Measurements from ENCODE around the gene HACD3.
"Not testable (repeated sequence)": the region's sequence is repeated elsewhere in the genome, so short reads cannot be mapped to it uniquely, and the experiment has no call there.

HACD3 gene

GRCh38 chr15:65611888-65612615, 81.8 kb downstream of the HACD3 start:
- TF ChIP-seq CSDC2 (CRISPR knock-in tag; IDR thresholded peaks at IDR 0.05), result no peak
- no peak for TF ChIP-seq ZC3H10 (CRISPR knock-in tag; IDR thresholded peaks at IDR 0.05)
- no peak for TF ChIP-seq ARNTL (CRISPR knock-in tag; IDR thresholded peaks at IDR 0.05; ENCODE audit: borderline replicate concordance, low read depth)
- no peak for TF ChIP-seq RARB (CRISPR knock-in tag; IDR thresholded peaks at IDR 0.05)
- TF ChIP-seq TCF4 (CRISPR knock-in tag; IDR thresholded peaks at IDR 0.05; ENCODE audit: borderline replicate concordance), result no peak
- no peak for TF ChIP-seq ZNF8 (CRISPR knock-in tag; IDR thresholded peaks at IDR 0.05)
- no peak for TF ChIP-seq BACH2 (CRISPR knock-in tag; IDR thresholded peaks at IDR 0.05; ENCODE audit: borderline replicate concordance)
- TF ChIP-seq PATZ1 (CRISPR knock-in tag; IDR thresholded peaks at IDR 0.05; ENCODE audit: borderline replicate concordance), result no peak
- TF ChIP-seq ZFP3 (CRISPR knock-in tag; IDR thresholded peaks at IDR 0.05), result no peak
- no peak for ATAC-seq

- no peak for TF ChIP-seq ZNF8 (CRISPR knock-in tag; IDR thresholded peaks at IDR 0.05)
- no peak for TF ChIP-seq ESRRG (CRISPR knock-in tag; IDR thresholded peaks at IDR 0.05)
- ATAC-seq, result no peak
Observed at GRCh38 chr15:65612616-65612946, 82.3 kb downstream of the HACD3 start.

GRCh38 chr15:65612949-65613744, 82.9 kb downstream of the HACD3 start:
- ATAC-seq, result no peak

GRCh38 chr15:65615887-65616286, 85.6 kb downstream of the HACD3 start:
- ATAC-seq, result not testable (repeated sequence)

More at GRCh38 chr15:65612949-65613744, 82.9 kb downstream of the HACD3 start:
- TF ChIP-seq ZNF565 (CRISPR knock-in tag; conservative IDR thresholded peaks at IDR 0.05; ENCODE audit: low read depth) (no peak), CSDC2 (CRISPR knock-in tag; IDR thresholded peaks at IDR 0.05) (no peak), ZC3H10 (CRISPR knock-in tag; IDR thresholded peaks at IDR 0.05) (no peak), OSR1 (CRISPR knock-in tag; IDR thresholded peaks at IDR 0.05) (no peak), SNAI2 (CRISPR knock-in tag; IDR thresholded peaks at IDR 0.05) (no peak), GLIS3 (CRISPR knock-in tag; IDR thresholded peaks at IDR 0.05) (no peak), TSHZ2 (CRISPR knock-in tag; IDR thresholded peaks at IDR 0.05) (no peak), TCF4 (CRISPR knock-in tag; IDR thresholded peaks at IDR 0.05; ENCODE audit: borderline replicate concordance) (no peak), BACH2 (CRISPR knock-in tag; IDR thresholded peaks at IDR 0.05; ENCODE audit: borderline replicate concordance) (no peak), PPARA (CRISPR knock-in tag; IDR thresholded peaks at IDR 0.05; ENCODE audit: borderline replicate concordance) (no peak), TOX (CRISPR knock-in tag; IDR thresholded peaks at IDR 0.05; ENCODE audit: borderline replicate concordance) (no peak), ZFP3 (CRISPR knock-in tag; IDR thresholded peaks at IDR 0.05) (no peak), ISL1 (CRISPR knock-in tag; IDR thresholded peaks at IDR 0.05) (no peak), POU6F1 (CRISPR knock-in tag; IDR thresholded peaks at IDR 0.05; ENCODE audit: borderline replicate concordance, low read depth) (no peak), ARNTL (CRISPR knock-in tag; IDR thresholded peaks at IDR 0.05; ENCODE audit: borderline replicate concordance, low read depth) (no peak), ESRRG (CRISPR knock-in tag; IDR thresholded peaks at IDR 0.05) (no peak)
